NCI-H1092 treated with DMSO at 0.1 percent for 48 hours (cell line): ENCODE results near the gene PSMB7.

ENCODE experiments used
- DNase-seq: peaks from one replicate; lab custom pipeline; 2025; lab: John Stamatoyannopoulos, UW

The PSMB7 gene

GRCh38 chr9:124411514-124412227 lies 3.6 kb downstream of the PSMB7 start:
- DNase-seq, result no peak

DNA sequence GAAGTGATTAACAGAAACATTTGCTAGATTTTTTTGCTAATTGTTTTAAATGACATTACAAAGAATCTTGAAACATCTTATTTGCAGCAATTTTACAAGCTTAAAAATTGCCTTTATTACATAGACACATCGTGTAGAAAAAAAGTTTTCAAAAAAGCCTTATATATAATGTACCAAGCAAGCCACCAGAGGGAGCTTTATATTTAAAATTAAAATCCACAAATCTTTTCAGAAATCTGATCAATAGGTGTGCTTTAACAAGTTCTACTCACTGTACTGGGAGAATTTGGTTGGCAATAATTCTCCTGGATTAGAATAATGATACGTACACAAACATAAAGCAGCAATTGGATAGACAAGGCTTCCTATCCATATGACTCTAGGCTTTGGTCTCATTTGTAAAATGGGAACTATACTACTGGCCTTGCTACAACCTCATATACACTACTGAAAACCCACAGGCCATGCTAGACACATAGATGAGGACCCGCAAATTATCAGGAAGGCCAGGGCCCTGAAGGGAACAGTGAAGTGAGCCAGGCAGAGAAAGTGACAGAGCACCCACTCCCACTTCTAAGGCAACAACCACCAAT lies 4.8 kb downstream of the PSMB7 start:
- DNase-seq, result no peak

GRCh38 chr9:124409410-124409809 lies 5.8 kb downstream of the PSMB7 start:
- no peak for DNase-seq

- no peak for DNase-seq
Measured at GRCh38 chr9:124403246-124403645, 12.0 kb downstream of the PSMB7 start.

- DNase-seq, result no peak
Measured at GRCh38 chr9:124399968-124400940, 15.0 kb downstream of the PSMB7 start.

GRCh38 chr9:124399323-124399967 lies 15.8 kb downstream of the PSMB7 start:
- DNase-seq, result no peak

GRCh38 chr9:124398191-124398935 lies 16.9 kb downstream of the PSMB7 start:
- no peak for DNase-seq

GRCh38 chr9:124395826-124396225 lies 19.4 kb downstream of the PSMB7 start:
- no peak for DNase-seq

- no peak for DNase-seq
Measured at GRCh38 chr9:124394596-124394995, 20.6 kb downstream of the PSMB7 start.

GRCh38 chr9:124394167-124394566 lies 21.1 kb downstream of the PSMB7 start:
- DNase-seq, result no peak

DNA sequence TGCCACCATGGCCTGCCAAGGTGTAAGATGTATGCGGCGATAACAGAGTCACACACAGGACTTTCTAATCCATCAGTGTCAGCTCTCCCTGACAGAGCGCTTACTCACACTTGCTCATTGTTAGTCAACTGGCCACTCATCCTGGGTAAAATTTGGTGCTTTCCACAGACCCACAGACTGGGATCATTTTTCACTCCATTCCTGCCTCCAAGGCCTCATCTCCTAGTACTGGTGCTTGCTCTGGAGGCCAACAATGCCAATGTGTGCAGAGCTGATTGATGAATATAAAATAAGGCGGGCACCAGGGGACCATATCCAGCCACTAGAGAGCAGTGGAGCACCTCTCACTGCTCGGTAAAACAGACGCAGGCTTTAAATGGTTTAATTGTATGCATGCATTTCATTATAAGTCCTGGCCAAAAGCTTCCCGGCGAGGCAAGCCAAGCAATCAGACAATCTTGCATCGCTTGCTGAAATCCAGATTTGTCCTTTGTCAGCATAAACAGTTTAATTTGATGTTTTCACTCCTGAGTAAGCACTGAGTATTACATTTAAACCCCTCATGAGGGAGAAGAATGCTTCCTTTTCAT lies 22.3 kb downstream of the PSMB7 start:
- DNase-seq, result peak; percentile 19

DNA sequence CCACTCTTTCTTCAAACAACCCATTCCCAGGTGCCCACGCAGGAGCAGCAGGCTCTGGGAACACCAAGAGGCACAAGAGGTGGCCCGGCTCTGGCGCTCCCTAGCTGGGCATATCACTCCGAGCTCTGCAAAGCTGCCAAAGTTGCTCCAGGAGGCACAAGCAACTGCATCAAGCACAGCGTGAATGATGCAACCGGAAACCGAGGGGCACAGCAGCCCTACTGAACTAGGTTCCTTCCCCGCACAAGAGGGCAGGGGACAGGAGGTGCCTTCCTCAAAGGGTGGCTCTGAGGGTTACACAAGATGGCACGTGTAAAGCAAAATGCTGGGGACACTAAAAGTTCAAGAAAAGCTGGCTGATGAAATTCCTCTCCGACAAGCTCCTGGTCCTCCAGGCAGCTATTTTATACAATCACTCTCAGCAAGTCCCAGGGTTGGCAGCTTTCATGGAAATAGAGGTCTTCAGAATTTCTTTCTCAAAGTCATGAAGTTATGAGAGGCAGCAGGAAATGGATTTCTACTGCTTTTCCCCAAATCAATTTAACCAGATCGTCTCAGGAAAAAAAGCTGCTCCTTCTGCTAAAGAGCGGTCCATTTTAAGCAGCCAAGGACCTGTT lies 22.9 kb downstream of the PSMB7 start:
- no peak for DNase-seq

DNA sequence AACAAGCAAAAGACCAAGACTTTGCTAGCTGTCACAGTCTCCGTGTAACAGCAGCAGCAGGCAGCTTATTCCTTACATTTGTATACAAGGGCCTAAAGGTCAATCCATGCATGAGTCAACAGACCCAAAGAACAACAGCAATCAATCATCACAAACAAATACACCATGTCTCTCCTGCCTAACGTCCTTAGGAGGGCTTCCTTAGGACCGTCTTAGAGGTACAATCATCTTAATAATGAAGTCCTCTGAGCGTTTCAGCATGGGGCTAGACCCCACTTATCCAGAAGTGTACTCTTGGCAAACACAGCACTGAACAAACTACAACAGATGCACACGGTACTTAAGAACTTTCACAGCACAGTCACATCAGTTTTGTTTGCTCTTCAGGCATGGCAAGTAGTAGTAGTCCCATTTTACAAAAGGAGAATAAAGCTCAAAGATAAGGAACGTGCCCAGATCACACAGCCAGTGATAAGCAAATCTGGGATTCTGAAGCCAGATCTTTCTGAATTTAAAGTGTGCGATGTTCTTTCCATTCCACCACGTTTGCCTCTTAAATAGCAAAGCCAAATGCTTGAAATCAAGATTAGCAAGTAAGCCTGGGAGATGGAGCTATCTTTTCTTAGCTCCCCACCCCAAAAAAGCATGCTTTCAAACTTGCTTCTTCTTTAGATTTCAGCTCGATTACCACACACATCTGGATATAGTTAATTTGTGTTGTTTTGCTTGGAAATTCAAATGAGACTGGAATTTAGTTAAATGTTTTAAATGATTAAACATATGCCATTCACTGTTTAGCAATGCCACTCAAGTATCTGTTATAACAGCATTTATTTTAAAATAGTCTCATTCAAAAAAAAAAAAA lies 24.2 kb downstream of the PSMB7 start:
- DNase-seq, result peak; percentile 27

- DNase-seq, result peak; percentile 68
Measured at GRCh38 chr9:124389146-124389939, 25.9 kb downstream of the PSMB7 start.

- no peak for DNase-seq
Measured at GRCh38 chr9:124388275-124389048, 26.8 kb downstream of the PSMB7 start.

- no peak for DNase-seq
Measured at GRCh38 chr9:124386201-124386600, 29.0 kb downstream of the PSMB7 start.

GRCh38 chr9:124385623-124386022 lies 29.6 kb downstream of the PSMB7 start:
- DNase-seq, result no peak

DNA sequence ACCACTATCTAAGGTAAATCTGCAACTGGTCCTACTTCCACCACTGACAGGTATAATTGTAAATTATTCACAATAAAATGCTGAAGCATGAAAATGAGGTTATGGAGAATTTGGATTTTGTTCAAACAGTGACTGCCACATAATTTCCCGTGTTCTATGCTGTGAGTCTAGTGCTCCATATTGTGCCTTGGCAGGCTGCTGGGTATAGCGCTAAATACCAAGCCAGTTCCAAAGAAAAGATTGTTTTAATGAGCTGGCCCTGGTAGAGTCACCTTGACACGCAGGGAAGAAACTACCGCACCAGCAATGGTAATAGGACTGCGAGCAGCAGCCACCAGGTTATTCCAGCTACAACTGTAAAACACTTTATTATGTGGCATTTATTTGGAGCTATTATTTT lies 30.4 kb downstream of the PSMB7 start:
- peak; percentile 35 for DNase-seq
